Measurements from ENCODE around the gene TMEFF2. TPM values are rescaled to one million over a fixed set of nuclear protein-coding genes. Genes with fewer than 3 reads are reported as not detected.

The TMEFF2 gene
- total RNA-seq, 2 donors from 2014 or later: 0.21 TPM; not detected in 1

DNA sequence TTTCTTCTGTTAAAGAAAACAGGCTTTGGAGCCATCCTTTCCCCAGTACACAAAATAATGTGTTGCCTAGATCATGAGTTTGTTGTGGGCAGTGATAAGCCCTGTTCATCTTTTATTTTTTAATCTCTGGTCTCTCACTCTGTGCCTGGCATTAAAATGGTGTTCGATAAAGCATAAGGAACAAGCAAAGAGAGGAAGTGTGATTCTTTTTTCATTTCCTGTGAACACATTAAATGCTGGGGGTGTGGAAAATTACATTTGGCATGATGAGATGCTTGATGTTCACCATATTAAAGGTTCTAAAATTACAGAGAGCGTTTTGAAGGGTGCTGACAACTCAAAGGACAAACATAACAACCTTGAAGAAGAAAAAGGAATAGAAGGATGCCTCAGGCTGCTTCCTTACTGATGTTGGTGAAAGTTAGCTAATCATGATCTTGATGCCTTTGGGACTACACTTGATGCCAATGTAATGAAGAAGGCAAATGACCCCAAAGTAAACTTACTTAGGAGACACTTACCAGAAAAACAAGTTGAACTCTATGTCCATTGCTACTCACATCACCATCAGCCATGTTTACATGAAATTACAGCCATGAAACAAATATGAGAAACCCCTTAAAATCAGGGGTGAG lies 33.0 kb downstream of the TMEFF2 start:
- no peak for ATAC-seq (ENCODE audit: insufficient number of reproducible peaks, low FRiP score, low read depth)
- Histone ChIP-seq H3K9me3 (no peaks in the 10 kb centered on the region), H3K4me3 (peak overlapping the region; percentile 63), H3K27me3 (replicated peaks; ENCODE audit: insufficient read depth) (no peaks in the 10 kb centered on the region), H3K36me3 (no peaks in the 10 kb centered on the region), H3K4me1 (ENCODE audit: control insufficient read depth in 1 of 2, low read depth in 2 of 2) (peaks cover 0 to 5% of the 10 kb centered on the region in 2 donors), H3K27ac (no peak overlapping the region)
- TF ChIP-seq, protein P1, sequence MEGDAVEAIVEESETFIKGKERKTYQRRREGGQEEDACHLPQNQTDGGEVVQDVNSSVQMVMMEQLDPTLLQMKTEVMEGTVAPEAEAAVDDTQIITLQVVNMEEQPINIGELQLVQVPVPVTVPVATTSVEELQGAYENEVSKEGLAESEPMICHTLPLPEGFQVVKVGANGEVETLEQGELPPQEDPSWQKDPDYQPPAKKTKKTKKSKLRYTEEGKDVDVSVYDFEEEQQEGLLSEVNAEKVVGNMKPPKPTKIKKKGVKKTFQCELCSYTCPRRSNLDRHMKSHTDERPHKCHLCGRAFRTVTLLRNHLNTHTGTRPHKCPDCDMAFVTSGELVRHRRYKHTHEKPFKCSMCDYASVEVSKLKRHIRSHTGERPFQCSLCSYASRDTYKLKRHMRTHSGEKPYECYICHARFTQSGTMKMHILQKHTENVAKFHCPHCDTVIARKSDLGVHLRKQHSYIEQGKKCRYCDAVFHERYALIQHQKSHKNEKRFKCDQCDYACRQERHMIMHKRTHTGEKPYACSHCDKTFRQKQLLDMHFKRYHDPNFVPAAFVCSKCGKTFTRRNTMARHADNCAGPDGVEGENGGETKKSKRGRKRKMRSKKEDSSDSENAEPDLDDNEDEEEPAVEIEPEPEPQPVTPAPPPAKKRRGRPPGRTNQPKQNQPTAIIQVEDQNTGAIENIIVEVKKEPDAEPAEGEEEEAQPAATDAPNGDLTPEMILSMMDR (IDR thresholded peaks at IDR 0.05): no peak
- DNase-seq (ENCODE audit: low spot score): no peak

DNA sequence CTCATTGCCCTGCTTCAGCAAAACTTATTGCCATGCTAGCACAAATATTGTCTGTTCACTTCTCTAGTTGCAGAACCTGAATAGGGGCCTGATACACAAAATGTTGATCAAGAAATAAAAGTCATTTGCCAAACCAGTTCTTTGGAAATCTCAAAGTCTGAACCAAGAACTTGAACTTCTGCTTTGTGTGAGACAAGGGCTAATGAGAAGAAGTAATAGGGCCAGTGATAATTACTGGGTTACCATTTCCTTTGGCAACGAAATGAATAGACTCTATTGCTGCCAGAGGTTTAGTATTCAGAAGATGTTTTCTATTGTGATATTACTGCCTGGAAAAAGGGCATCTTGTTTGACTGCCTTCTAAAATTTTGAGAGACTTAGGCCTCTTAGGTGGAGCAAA lies 35.0 kb downstream of the TMEFF2 start:
- no peaks in the 10 kb centered on the region for H3K36me3 ChIP-seq
- H3K9me3 ChIP-seq: no peaks in the 10 kb centered on the region
- H3K4me1 ChIP-seq (ENCODE audit: control insufficient read depth in 1 of 2, low read depth in 2 of 2): peaks cover 5 to 8% of the 10 kb centered on the region in 2 donors
- ATAC-seq (ENCODE audit: insufficient number of reproducible peaks, low FRiP score, low read depth) (no peak), DNase-seq (ENCODE audit: low spot score) (no peak)
- no peaks in the 10 kb centered on the region for H3K27me3 ChIP-seq (replicated peaks; ENCODE audit: insufficient read depth)
- TF ChIP-seq, protein P1 (IDR thresholded peaks at IDR 0.05): no peak
- H3K4me3 ChIP-seq: no peak overlapping the region
- H3K27ac ChIP-seq: no peak overlapping the region

GRCh38 chr2:192159208-192159607 lies 35.5 kb downstream of the TMEFF2 start:
- DNase-seq (ENCODE audit: low spot score) (no peak), ATAC-seq (ENCODE audit: insufficient number of reproducible peaks, low FRiP score, low read depth) (no peak)
- Histone ChIP-seq H3K27ac (no peak overlapping the region), H3K27me3 (replicated peaks; ENCODE audit: insufficient read depth) (no peaks in the 10 kb centered on the region), H3K4me1 (ENCODE audit: control insufficient read depth in 1 of 2, low read depth in 2 of 2) (peaks cover 5 to 8% of the 10 kb centered on the region in 2 donors), H3K4me3 (no peak overlapping the region), H3K36me3 (no peaks in the 10 kb centered on the region), H3K9me3 (no peaks in the 10 kb centered on the region)
- TF ChIP-seq, protein P1 (IDR thresholded peaks at IDR 0.05): no peak

GRCh38 chr2:192157776-192158175 lies 37.0 kb downstream of the TMEFF2 start:
- DNase-seq (ENCODE audit: low spot score) (no peak), ATAC-seq (ENCODE audit: insufficient number of reproducible peaks, low FRiP score, low read depth) (no peak)
- Histone ChIP-seq H3K27me3 (replicated peaks; ENCODE audit: insufficient read depth) (no peaks in the 10 kb centered on the region), H3K4me3 (no peak overlapping the region), H3K9me3 (no peaks in the 10 kb centered on the region), H3K27ac (no peak overlapping the region), H3K4me1 (ENCODE audit: control insufficient read depth in 1 of 2, low read depth in 2 of 2) (peaks cover 5 to 8% of the 10 kb centered on the region in 2 donors), H3K36me3 (no peaks in the 10 kb centered on the region)
- TF ChIP-seq, protein P1 (IDR thresholded peaks at IDR 0.05): no peak

DNA sequence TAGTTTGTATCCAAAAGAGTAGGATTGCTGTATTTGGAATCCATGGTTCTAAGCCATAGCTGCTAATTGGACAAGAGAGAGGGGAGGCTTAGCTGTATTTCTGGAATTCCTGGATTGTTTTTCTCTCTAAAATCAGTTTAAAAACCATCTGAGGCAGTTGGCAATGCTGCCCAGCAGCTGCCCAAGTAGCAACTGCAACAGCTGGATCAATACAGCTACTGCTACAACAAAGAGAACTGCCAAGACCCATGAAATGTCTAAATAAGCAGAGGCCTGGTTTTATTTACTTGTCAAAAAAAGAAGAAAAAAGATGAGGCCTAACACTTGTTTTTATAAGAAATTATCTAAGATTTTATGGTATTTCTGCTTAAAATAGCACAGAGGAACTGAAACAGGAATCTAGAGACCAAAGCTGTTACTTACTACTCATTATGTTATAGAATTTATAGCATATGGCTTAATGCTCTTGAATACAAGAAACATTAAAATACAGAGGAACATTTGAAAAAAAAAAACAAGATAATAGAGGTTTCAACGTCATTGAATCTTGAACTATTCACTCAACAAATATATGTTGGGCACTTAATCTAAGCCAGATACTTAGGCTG lies 39.1 kb downstream of the TMEFF2 start:
- Histone ChIP-seq H3K4me3 (no peak overlapping the region), H3K36me3 (no peaks in the 10 kb centered on the region), H3K9me3 (no peaks in the 10 kb centered on the region), H3K27ac (no peak overlapping the region), H3K4me1 (ENCODE audit: control insufficient read depth in 1 of 2, low read depth in 2 of 2) (peaks cover 0 to 8% of the 10 kb centered on the region in 2 donors), H3K27me3 (replicated peaks; ENCODE audit: insufficient read depth) (no peaks in the 10 kb centered on the region)
- TF ChIP-seq, protein P1 (IDR thresholded peaks at IDR 0.05): no peak
- DNase-seq (ENCODE audit: low spot score) (no peak), ATAC-seq (ENCODE audit: insufficient number of reproducible peaks, low FRiP score, low read depth) (no peak)

Data from thoracic aorta (tissue), 2 donors.